Peyer's patch (tissue), 4 donors: ENCODE results near the gene CTXND1. TPM values are rescaled to one million over a fixed set of nuclear protein-coding genes. Genes with fewer than 3 reads are reported as not detected.

Source experiments
- DNase-seq, 3 donors: peaks; one replicate each; pipeline ENCODE4 v3.0.0-alpha.2; 2017 to 2019
- H3K27ac ChIP-seq, 4 donors: fragments of 200-600 bp; sonication (generic); one replicate each; pipeline ENCODE4 v1.5.1; 2016 to 2019
- H3K27me3 ChIP-seq, 2 donors: fragments of 200-600 bp; sonication (generic); one replicate each; pipeline ENCODE4 v1.5.1; 2019
- H3K36me3 ChIP-seq, 3 donors: fragments of 200-600 bp; sonication (generic); one replicate each; pipeline ENCODE4 v1.5.1; 2016 to 2019
- H3K4me1 ChIP-seq, 4 donors: fragments of 200-600 bp; sonication (generic); one replicate each; pipeline ENCODE4 v1.5.1; 2016 to 2019
- H3K4me3 ChIP-seq, 4 donors: fragments of 200-600 bp; sonication (generic); 1 replicate in 3 of 4; 2 replicates in 1 of 4; pipeline ENCODE4 v1.5.1; 2016 to 2019; ENCODE audit warnings: mild to moderate bottlenecking in 1 of 4
- H3K9me3 ChIP-seq, 4 donors: fragments of 200-600 bp; sonication (generic); one replicate each; pipeline ENCODE4 v1.5.1; 2016 to 2019; ENCODE audit warnings: mild to moderate bottlenecking in 1 of 4
- POLR2A ChIP-seq, 2 donors: fragments of 450-650 bp; IDR thresholded peaks; one replicate each; pipeline ENCODE4 v1.5.1; 2017; ENCODE audit warnings: antibody characterized with exemption in 2 of 2, mild to moderate bottlenecking in 2 of 2, moderate library complexity in 2 of 2
- total RNA-seq, 4 donors: library from RNA; depleted of rRNA; stranded (reverse); fragments of >200 nt; gene quantifications; one replicate each; pipeline ENCODE4 v1.1.0, GENCODE V29; 2016
- TF ChIP-seq, protein P1 (sequence below), 6 experiments: fragments of 450-650 bp in 4 of 6; fragments of 200-600 bp in 2 of 6; sonication (generic) in 1 of 6; IDR thresholded peaks; one replicate each; pipeline ENCODE4 v1.5.1; 2017 to 2019; ENCODE audit warnings: antibody characterized with exemption in 6 of 6, mild to moderate bottlenecking in 3 of 6, moderate library complexity in 1 of 6

CTXND1 gene
- total RNA-seq, 4 donors from 2014 or later, result 0.53 to 5.0 (median 0.54) TPM; not detected in 1

DNA sequence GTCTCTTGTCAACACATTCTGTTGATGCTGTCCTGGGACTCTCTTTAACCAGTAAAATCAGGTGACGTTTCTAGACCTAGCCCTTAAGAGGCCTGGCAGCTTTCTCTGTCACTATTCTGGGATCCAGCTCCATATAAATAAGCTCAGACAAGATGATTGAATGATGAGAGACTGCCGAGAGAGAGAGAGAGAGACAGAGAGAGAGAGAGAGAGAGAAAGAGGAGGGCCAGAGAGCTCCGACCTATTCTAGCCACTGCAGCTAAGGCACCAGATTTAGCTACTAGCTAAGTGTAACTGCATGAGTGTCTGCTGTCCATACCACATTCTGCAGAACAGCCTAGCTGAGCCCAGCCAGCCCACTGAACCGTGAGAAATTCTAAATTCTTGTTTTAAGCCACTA lies 36.1 kb upstream of the CTXND1 start:
- Histone ChIP-seq H3K4me3 (no peak overlapping the region), H3K9me3 (no peaks in the 10 kb centered on the region), H3K36me3 (no peaks in the 10 kb centered on the region), H3K27ac (no peak overlapping the region), H3K4me1 (no peaks in the 10 kb centered on the region), H3K27me3 (no peaks in the 10 kb centered on the region)
- no peak for TF ChIP-seq POLR2A (IDR thresholded peaks at IDR 0.05)
- TF ChIP-seq, protein P1, sequence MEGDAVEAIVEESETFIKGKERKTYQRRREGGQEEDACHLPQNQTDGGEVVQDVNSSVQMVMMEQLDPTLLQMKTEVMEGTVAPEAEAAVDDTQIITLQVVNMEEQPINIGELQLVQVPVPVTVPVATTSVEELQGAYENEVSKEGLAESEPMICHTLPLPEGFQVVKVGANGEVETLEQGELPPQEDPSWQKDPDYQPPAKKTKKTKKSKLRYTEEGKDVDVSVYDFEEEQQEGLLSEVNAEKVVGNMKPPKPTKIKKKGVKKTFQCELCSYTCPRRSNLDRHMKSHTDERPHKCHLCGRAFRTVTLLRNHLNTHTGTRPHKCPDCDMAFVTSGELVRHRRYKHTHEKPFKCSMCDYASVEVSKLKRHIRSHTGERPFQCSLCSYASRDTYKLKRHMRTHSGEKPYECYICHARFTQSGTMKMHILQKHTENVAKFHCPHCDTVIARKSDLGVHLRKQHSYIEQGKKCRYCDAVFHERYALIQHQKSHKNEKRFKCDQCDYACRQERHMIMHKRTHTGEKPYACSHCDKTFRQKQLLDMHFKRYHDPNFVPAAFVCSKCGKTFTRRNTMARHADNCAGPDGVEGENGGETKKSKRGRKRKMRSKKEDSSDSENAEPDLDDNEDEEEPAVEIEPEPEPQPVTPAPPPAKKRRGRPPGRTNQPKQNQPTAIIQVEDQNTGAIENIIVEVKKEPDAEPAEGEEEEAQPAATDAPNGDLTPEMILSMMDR (IDR thresholded peaks at IDR 0.05), result no peak
- DNase-seq, result no peak

DNA sequence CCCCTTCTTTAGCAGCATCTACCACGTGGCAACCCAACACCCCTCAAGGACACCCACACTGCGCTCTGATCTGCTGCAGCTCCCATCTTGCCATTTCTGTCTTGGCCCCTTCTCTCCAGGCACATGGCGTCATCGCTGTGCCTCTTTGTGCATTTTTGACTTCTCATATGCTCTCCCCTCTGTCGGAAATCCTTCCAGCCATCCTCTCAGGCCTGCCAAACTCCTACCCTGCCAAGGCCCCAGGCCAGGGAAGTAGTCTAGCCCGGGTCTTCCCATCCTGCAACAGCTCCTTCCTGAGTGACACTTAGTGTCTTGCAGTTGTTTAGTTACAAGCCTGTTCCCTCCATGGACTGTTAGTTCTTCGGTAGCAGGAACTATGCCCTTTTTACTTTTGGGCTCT lies 34.0 kb upstream of the CTXND1 start:
- Histone ChIP-seq H3K9me3 (no peaks in the 10 kb centered on the region), H3K27me3 (no peaks in the 10 kb centered on the region)

GRCh38 chr15:80285379-80285778 lies 33.4 kb upstream of the CTXND1 start:
- no peak overlapping the region for H3K4me3 ChIP-seq
- no peaks in the 10 kb centered on the region for H3K27me3 ChIP-seq
- H3K4me1 ChIP-seq, result no peaks in the 10 kb centered on the region
- H3K27ac ChIP-seq, result no peak overlapping the region
- no peaks in the 10 kb centered on the region for H3K9me3 ChIP-seq
- no peaks in the 10 kb centered on the region for H3K36me3 ChIP-seq
- TF ChIP-seq, protein P1 (IDR thresholded peaks at IDR 0.05), result no peak
- TF ChIP-seq POLR2A (IDR thresholded peaks at IDR 0.05), result no peak
- DNase-seq, result no peak

More for the DNA sequence above, 34.0 kb upstream of the CTXND1 start:
- no peak overlapping the region for H3K4me3 ChIP-seq
- H3K27ac ChIP-seq, result no peak overlapping the region
- TF ChIP-seq, protein P1 (IDR thresholded peaks at IDR 0.05), result no peak
- no peak for TF ChIP-seq POLR2A (IDR thresholded peaks at IDR 0.05)
- no peaks in the 10 kb centered on the region for H3K36me3 ChIP-seq
- H3K4me1 ChIP-seq, result no peaks in the 10 kb centered on the region
- no peak for DNase-seq

- no peaks in the 10 kb centered on the region for H3K36me3 ChIP-seq
- no peaks in the 10 kb centered on the region for H3K9me3 ChIP-seq
- H3K27ac ChIP-seq, result no peak overlapping the region
- no peaks in the 10 kb centered on the region for H3K4me1 ChIP-seq
- TF ChIP-seq, protein P1 (IDR thresholded peaks at IDR 0.05), result no peak
- TF ChIP-seq POLR2A (IDR thresholded peaks at IDR 0.05), result no peak
- no peaks in the 10 kb centered on the region for H3K27me3 ChIP-seq
- H3K4me3 ChIP-seq, result no peak overlapping the region
- no peak for DNase-seq
These were observed 31.5 kb upstream of the CTXND1 start for GRCh38 chr15:80283531-80283930.

DNA sequence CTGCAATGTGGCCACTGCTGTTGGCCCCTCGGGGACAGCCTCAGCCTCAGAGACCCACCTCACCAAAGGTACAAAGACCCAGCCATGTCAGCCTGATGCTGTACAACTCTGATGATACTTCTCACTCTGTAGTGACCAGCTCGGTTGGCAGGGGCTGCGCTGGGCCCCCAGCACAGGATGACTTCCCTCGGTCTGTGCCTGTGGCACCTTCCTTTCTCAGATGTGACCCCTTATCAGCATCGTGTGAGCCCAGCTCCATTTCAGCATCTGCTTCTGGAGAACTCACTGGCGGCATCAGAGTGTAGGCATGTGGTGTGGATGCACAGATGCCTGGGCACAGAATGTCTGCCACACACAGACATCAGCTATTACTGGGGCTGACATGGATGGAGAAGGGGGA lies 25.1 kb upstream of the CTXND1 start:
- Histone ChIP-seq H3K9me3 (no peaks in the 10 kb centered on the region), H3K27me3 (no peaks in the 10 kb centered on the region), H3K4me1 (no peaks in the 10 kb centered on the region), H3K4me3 (no peak overlapping the region), H3K36me3 (no peaks in the 10 kb centered on the region), H3K27ac (no peak overlapping the region)
- TF ChIP-seq, protein P1 (IDR thresholded peaks at IDR 0.05), result no peak
- no peak for TF ChIP-seq POLR2A (IDR thresholded peaks at IDR 0.05)
- no peak for DNase-seq

- no peak for DNase-seq
- no peaks in the 10 kb centered on the region for H3K4me1 ChIP-seq
- H3K9me3 ChIP-seq, result no peaks in the 10 kb centered on the region
- no peaks in the 10 kb centered on the region for H3K36me3 ChIP-seq
- no peak overlapping the region for H3K4me3 ChIP-seq
- TF ChIP-seq POLR2A (IDR thresholded peaks at IDR 0.05), result no peak
- TF ChIP-seq, protein P1 (IDR thresholded peaks at IDR 0.05), result no peak
- no peaks in the 10 kb centered on the region for H3K27me3 ChIP-seq
- H3K27ac ChIP-seq, result no peak overlapping the region
These were observed 23.9 kb upstream of the CTXND1 start for GRCh38 chr15:80275961-80276360.
